Prostate gland (tissue), 2 donors: ENCODE results near the gene SLC4A2. TPM values are rescaled to one million over a fixed set of nuclear protein-coding genes. Genes with fewer than 3 reads are reported as not detected.

Source experiments
- DNase-seq: peaks from one replicate; pipeline ENCODE4 v3.0.0-alpha.2; 2019; ENCODE audit warnings: low spot score
- H3K27ac ChIP-seq, 2 donors: fragments of 200-600 bp; sonication (generic); 2 replicates each; pipeline ENCODE4 v1.5.1; 2017 to 2019
- H3K27me3 ChIP-seq: fragments of 200-600 bp; sonication (generic); replicated peaks from 2 replicates; pipeline ENCODE4 v1.5.1; 2019; ENCODE audit not compliant: insufficient read depth
- H3K36me3 ChIP-seq, 2 donors: fragments of 200-600 bp; sonication (generic); 1 replicate in 1 of 2; 2 replicates in 1 of 2; pipeline versions ENCODE4 v1.5.1 to v1.8.1; 2017 to 2019
- H3K4me1 ChIP-seq: fragments of 200-600 bp; sonication (generic); replicated peaks from 2 replicates; pipeline ENCODE4 v1.5.1; 2019
- H3K4me3 ChIP-seq, 2 donors: fragments of 200-600 bp; sonication (generic); 2 replicates each; pipeline ENCODE4 v1.5.1; 2017 to 2019
- H3K9me3 ChIP-seq: fragments of 200-600 bp; sonication (generic); 2 replicates; pipeline ENCODE4 v1.5.1; 2017
- POLR2A ChIP-seq: fragments of 450-650 bp; IDR thresholded peaks from one replicate; pipeline ENCODE4 v1.6.1; 2016; ENCODE audit warnings: antibody characterized with exemption, mild to moderate bottlenecking
- POLR2AphosphoS5 ChIP-seq: sonication (generic); formaldehyde crosslinking; IDR thresholded peaks from one replicate; pipeline ENCODE4 v1.6.1; 2017; ENCODE audit warnings: antibody characterized with exemption
- WGBS: methylation state at CpG from one replicate; pipeline ENCODE4 v1.1.5; 2018; 5-methylcytosine and 5-hydroxymethylcytosine counted together
- intact Hi-C: fragments of 100-400 bp; cut with DNase I; formaldehyde crosslinking; loops from one replicate; pipeline ENCODE4 v1.14.2; 2022
- total RNA-seq, 2 donors: library from RNA; depleted of rRNA; stranded (reverse); fragments of >200 nt; gene quantifications; one replicate each; pipeline ENCODE4 v1.1.0, GENCODE V29; 2016
- TF ChIP-seq, protein P1 (sequence below), 4 experiments: fragments of 200-600 bp in 2 of 4; fragments of 450-650 bp in 2 of 4; sonication (generic) in 2 of 4; IDR thresholded peaks; 1 replicate in 3 of 4; 2 replicates in 1 of 4; pipeline ENCODE4 v1.5.1; 2016 to 2019; ENCODE audit warnings: antibody characterized with exemption in 4 of 4, mild to moderate bottlenecking in 2 of 4, moderate library complexity in 2 of 4

SLC4A2 gene
- total RNA-seq, 2 donors from 2014 or later, result 77.1 to 141 TPM

DNA sequence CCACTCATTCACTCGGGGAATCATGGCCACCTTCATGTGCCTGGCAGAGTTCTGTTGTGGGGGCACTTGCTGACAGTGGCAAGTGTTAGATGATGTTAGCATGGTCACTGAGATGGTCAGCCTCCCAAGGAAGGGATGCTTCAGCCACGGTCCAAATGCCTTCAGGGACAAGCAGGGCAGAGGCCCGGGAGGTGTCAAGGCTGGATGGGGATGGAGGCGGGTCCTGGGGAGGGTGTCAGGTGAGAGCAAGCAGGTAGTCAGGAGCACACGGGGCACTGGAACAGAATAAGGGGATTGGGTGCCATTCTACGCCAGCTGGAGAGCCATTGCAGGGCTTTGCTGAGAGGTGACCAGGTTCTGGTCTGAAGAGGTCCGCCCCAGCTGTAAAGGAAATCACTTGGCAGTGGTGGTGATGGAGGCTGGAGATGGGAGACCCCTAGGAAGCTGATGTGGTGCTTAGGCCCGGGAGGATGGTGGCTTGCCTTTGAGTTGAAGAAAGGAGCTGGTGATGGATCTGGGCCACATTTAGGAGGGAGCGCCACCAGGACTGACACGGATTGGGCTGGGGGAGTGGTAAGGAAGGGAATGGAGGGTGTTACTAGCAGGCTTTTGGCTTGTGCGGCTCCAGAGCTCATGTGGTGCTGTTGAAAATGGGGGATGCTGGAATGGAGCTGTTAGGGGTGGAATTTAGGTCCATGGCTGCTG is 51.0 kb downstream of the SLC4A2 start:
- H3K4me3 ChIP-seq, result no peak overlapping the region
- no peaks in the 10 kb centered on the region for H3K36me3 ChIP-seq
- no peaks in the 10 kb centered on the region for H3K9me3 ChIP-seq
- 66% methylated on average over 11 of the region's 11 CpGs for WGBS
- peaks cover 4% of the 10 kb centered on the region for H3K4me1 ChIP-seq
- no peak for DNase-seq
- TF ChIP-seq POLR2A (no peak), POLR2AphosphoS5 (no peak)
- TF ChIP-seq, protein P1, sequence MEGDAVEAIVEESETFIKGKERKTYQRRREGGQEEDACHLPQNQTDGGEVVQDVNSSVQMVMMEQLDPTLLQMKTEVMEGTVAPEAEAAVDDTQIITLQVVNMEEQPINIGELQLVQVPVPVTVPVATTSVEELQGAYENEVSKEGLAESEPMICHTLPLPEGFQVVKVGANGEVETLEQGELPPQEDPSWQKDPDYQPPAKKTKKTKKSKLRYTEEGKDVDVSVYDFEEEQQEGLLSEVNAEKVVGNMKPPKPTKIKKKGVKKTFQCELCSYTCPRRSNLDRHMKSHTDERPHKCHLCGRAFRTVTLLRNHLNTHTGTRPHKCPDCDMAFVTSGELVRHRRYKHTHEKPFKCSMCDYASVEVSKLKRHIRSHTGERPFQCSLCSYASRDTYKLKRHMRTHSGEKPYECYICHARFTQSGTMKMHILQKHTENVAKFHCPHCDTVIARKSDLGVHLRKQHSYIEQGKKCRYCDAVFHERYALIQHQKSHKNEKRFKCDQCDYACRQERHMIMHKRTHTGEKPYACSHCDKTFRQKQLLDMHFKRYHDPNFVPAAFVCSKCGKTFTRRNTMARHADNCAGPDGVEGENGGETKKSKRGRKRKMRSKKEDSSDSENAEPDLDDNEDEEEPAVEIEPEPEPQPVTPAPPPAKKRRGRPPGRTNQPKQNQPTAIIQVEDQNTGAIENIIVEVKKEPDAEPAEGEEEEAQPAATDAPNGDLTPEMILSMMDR (IDR thresholded peaks at IDR 0.05), result no peak
- no peaks in the 10 kb centered on the region for H3K27me3 ChIP-seq
- H3K27ac ChIP-seq, result no peak overlapping the region
- intact Hi-C loops, result loop anchor here (5.0 kb wide), 3 partner anchors 48 to 213 kb away; partner anchors contain the start of gene ABCB8

DNA sequence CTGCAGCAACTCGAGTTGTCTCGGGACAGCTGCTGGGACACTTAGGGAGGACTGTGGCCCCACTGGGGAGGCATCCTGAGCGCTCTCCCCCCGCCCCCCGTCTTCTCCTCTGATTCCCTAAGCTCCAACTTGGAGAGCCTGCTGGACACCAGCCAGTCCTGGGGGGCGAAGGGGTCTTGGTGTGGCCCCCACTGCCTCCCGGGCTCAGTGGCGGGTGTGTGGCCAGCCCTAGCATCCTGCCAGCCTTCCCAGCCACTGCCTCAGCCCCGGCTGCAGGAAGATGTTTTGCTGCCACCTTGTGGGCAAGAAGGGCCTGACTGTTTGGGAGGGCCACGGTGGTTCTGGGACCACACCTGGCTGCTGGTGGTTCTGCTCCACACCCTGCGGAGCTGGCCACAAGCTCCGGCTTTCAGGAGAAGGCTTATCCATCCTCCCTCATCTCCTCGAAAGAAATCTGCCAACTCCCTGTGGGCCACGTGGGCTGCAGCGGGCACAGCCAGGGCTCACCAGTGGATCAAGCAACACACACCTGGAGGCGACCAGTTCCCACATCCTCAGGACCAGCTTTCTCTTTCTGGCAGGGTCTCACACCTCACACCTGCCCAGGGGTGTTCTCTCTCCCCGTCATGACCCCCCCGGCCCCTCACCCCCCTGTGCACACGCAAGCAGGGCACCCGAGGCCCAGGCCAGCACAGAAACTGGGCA is 51.7 kb downstream of the SLC4A2 start:
- 33% methylated on average over 19 of the region's 20 CpGs for whole genome bisulfite sequencing
- no peak overlapping the region for H3K4me3 ChIP-seq
- H3K4me1 ChIP-seq, result peaks cover 4% of the 10 kb centered on the region

DNA sequence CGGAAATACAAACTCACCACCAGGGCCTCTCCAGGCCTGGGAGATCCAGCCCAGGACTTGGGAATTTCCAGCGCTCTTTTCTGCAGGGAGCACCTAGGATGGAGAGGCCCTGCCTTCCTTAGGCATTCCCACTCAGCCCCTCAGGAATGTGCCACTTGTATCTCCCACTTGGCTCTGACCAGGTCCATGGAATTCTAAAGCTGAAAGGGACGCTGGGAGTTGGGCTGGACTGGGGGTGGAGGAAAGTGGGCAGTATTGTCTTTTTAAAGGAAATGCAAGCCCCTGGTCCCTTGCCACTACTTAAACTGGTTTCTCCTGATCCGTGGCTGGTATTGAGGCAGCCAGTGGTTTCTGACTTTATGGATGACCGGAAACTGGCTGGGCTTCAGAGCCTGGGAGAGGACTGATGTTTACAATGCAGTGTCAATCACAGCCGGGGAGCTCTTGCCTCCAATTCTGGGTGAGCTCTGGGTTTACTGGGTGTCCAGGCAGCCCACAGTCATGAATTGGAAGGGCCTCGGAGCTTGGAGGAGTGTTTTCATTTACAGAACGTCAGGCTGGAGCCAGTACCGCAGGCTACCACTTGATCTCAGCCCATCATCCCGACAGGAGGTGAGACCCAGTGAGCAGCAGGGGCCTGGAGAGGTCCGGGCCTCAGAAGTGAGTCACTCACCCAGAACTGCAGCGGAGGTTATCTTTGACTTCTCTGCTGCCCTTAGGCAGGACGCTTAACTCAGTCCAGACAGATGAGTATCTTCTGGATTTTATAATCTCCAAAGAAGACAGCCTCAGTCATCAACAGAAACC is 54.2 kb downstream of the SLC4A2 start:
- TF ChIP-seq, protein P1 (IDR thresholded peaks at IDR 0.05), result peak in 3 of 4 experiments; percentile 14 to 42 (median 36)
- no peak for TF ChIP-seq POLR2A
- TF ChIP-seq POLR2AphosphoS5, result peak; percentile 83
- intact Hi-C loops, result loop anchor here (5.0 kb wide), 3 partner anchors 51 to 216 kb away; partner anchors contain the start of gene ABCB8
- Histone ChIP-seq H3K4me3 (peak overlapping the region; percentile 28 to 36), H3K27me3 (no peaks in the 10 kb centered on the region), H3K4me1 (peaks cover 11% of the 10 kb centered on the region), H3K36me3 (peaks cover 0 to 6% of the 10 kb centered on the region in 2 donors), H3K9me3 (no peaks in the 10 kb centered on the region), H3K27ac (peak overlapping the region; percentile 74 to 76)
- peak; percentile 86 for DNase-seq
- 30% methylated on average over 13 of the region's 13 CpGs for WGBS

More for the DNA sequence above, 51.7 kb downstream of the SLC4A2 start:
- no peak overlapping the region for H3K27ac ChIP-seq
- DNase-seq, result peak; percentile 77
- TF ChIP-seq POLR2A, result no peak
- peak; percentile 61 for TF ChIP-seq POLR2AphosphoS5
- TF ChIP-seq, protein P1 (IDR thresholded peaks at IDR 0.05), result peak; percentile 68 to 93 (median 85)
- no peaks in the 10 kb centered on the region for H3K36me3 ChIP-seq
- no peaks in the 10 kb centered on the region for H3K9me3 ChIP-seq
- intact Hi-C loops, result loop anchor here (5.0 kb wide), 3 partner anchors 49 to 214 kb away; partner anchors contain the start of gene ABCB8
- H3K27me3 ChIP-seq, result no peaks in the 10 kb centered on the region

DNA sequence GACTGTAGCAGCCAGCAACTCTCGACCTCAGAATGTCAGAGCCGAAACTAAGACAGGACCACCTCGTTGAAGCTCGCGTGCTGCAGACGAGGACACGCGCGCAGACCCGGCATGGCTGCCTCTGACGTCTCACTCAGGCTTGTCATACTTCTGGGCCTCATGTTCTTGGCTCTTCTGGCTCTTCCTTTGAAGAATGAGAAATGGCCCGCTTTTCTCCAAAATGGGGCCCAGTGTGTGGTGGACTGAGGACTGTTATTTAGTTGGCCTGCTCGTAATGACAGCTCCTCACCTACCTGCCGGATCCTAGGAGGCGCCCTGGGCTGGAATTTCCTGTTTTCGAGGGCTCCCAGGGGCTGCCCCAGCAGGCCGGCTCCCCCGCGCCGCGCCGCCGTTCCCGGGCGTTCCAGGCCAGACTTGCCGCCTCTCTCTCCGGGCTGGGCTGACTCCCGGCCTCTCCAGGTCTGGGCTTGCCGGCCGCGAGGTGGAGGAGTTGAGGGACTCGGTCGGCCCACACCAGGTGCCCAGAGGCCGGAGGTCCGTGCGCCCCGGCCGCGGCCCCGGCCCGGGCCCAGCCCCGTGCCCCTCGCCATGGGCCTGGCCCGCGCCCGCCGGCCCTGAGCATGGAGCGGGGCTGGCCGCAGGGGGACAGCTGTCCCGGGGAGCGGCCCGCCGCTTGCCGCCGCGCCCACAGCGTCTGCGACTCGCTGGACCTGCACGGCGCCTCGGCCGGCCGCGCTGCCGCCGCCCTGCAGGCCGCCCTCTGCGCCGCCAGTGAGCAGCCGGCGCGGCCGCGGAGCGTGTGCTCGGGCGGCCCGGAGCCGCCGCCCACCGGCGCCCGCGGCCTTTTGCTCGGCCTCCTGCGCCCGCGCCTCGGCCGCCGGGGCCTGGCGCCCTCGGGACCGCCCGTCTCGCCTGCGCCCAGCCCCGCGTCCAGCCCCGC is 55.0 kb downstream of the SLC4A2 start:
- peaks cover 0 to 7% of the 10 kb centered on the region in 2 donors for H3K36me3 ChIP-seq
- H3K27me3 ChIP-seq, result no peaks in the 10 kb centered on the region
- H3K9me3 ChIP-seq, result no peaks in the 10 kb centered on the region
- peak overlapping the region; percentile 28 to 36 for H3K4me3 ChIP-seq
- peaks cover 11% of the 10 kb centered on the region for H3K4me1 ChIP-seq
- H3K27ac ChIP-seq, result peak overlapping the region; percentile 74 to 76
- TF ChIP-seq POLR2AphosphoS5 (peak; percentile 6), POLR2A (peak; percentile 33)
- TF ChIP-seq, protein P1 (IDR thresholded peaks at IDR 0.05), result no peak
- WGBS, result 53% methylated on average over 28 of the region's 101 CpGs
- DNase-seq, result peak; percentile 56
- intact Hi-C loops, result loop anchor here (5.0 kb wide), 3 partner anchors 52 to 217 kb away; partner anchors contain the start of gene ABCB8
